Stomach (tissue), 4 donors: ENCODE data around the gene HIC2.
"Not testable (repeated sequence)": the region's sequence is repeated elsewhere in the genome, so short reads cannot be mapped to it uniquely, and the experiment has no call there.

ENCODE experiments used
- EP300 ChIP-seq: sonication (generic); formaldehyde crosslinking; IDR thresholded peaks from one replicate; pipeline ENCODE4 v1.6.1; 2017; ENCODE audit warnings: antibody characterized with exemption
- POLR2A ChIP-seq, 4 donors: fragments of 450-650 bp; IDR thresholded peaks; one replicate each; pipeline ENCODE4 v1.6.1; 2016; ENCODE audit warnings: antibody characterized with exemption in 4 of 4, control low read depth in 2 of 4, mild to moderate bottlenecking in 1 of 4, moderate library complexity in 1 of 4
- POLR2AphosphoS5 ChIP-seq, 3 donors: sonication (generic); formaldehyde crosslinking; IDR thresholded peaks; one replicate each; pipeline ENCODE4 v1.6.1; 2016; ENCODE audit warnings: antibody characterized with exemption in 3 of 3
- TF ChIP-seq, protein P1 (sequence below), 7 experiments: fragments of 450-650 bp in 4 of 7; fragments of 200-600 bp in 3 of 7; sonication (generic) in 3 of 7; IDR thresholded peaks; one replicate each; pipeline ENCODE4 v1.5.1; 2016 to 2019; ENCODE audit warnings: antibody characterized with exemption in 7 of 7, control low read depth in 2 of 7, mild to moderate bottlenecking in 1 of 7

DNA sequence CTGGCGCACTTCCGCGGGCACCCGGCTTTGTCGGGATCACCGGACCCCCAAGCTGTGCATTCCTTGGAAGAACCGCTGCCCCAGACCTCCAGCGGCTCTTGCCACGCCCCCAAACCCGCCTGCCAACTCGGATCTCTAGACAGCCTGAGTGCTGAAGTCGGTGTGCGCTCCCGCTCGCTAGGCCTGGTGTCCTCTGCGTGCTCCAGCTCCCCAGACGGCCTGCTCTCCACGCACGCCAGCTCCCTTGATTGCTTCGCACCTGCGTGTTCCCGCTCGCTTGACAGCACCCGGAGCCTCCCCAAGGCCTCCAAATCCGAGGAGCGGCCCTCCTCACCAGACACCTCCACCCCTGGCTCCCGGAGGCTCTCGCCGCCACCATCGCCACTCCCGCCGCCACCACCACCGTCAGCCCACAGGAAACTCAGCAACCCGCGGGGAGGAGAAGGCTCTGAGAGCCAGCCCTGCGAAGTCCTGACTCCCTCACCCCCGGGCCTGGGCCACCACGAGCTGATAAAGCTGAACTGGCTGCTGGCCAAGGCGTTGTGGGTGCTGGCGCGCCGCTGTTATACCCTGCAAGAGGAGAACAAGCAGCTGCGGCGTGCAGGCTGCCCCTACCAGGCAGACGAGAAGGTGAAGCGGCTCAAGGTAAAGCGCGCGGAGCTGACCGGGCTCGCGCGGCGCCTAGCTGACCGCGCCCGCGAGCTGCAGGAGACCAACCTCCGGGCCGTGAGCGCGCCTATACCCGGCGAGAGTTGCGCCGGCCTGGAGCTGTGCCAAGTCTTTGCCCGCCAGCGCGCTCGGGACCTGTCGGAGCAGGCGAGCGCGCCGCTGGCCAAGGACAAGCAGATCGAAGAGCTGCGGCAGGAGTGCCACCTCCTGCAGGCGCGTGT lies 32.5 kb upstream of the HIC2 start:
- TF ChIP-seq, protein P1, sequence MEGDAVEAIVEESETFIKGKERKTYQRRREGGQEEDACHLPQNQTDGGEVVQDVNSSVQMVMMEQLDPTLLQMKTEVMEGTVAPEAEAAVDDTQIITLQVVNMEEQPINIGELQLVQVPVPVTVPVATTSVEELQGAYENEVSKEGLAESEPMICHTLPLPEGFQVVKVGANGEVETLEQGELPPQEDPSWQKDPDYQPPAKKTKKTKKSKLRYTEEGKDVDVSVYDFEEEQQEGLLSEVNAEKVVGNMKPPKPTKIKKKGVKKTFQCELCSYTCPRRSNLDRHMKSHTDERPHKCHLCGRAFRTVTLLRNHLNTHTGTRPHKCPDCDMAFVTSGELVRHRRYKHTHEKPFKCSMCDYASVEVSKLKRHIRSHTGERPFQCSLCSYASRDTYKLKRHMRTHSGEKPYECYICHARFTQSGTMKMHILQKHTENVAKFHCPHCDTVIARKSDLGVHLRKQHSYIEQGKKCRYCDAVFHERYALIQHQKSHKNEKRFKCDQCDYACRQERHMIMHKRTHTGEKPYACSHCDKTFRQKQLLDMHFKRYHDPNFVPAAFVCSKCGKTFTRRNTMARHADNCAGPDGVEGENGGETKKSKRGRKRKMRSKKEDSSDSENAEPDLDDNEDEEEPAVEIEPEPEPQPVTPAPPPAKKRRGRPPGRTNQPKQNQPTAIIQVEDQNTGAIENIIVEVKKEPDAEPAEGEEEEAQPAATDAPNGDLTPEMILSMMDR (IDR thresholded peaks at IDR 0.05), result not testable (repeated sequence)
- not testable (repeated sequence) for TF ChIP-seq POLR2AphosphoS5 (IDR thresholded peaks at IDR 0.05); EP300; POLR2A (IDR thresholded peaks at IDR 0.05)
